ENCODE results near the gene FBRSL1.

FBRSL1 gene

GRCh38 chr12:132548430-132549058 is 58.6 kb downstream of the FBRSL1 start:
- Histone ChIP-seq H3K79me2 (ENCODE audit: control insufficient read depth, insufficient read depth, low read length, unreplicated experiment) (no peaks in the 10 kb centered on the region), H3K4me3 (ENCODE audit: low read depth, low read length) (no peak overlapping the region), H3K27ac (ENCODE audit: low read depth, low read length) (no peak overlapping the region), H3K36me3 (ENCODE audit: insufficient read depth, low read length) (no peaks in the 10 kb centered on the region), H3K27me3 (ENCODE audit: insufficient read depth, low read length) (no peaks in the 10 kb centered on the region), H2AFZ (ENCODE audit: low read length, unreplicated experiment) (no peak overlapping the region), H3K4me1 (ENCODE audit: control insufficient read depth, insufficient read depth, low read length, unreplicated experiment) (no peaks in the 10 kb centered on the region)

- H3K79me2 ChIP-seq (ENCODE audit: control insufficient read depth, insufficient read depth, low read length, unreplicated experiment) = no peaks in the 10 kb centered on the region
- H2AFZ ChIP-seq (ENCODE audit: low read length, unreplicated experiment) = no peak overlapping the region
- no peak overlapping the region for H3K4me3 ChIP-seq (ENCODE audit: low read depth, low read length)
- no peak overlapping the region for H3K27ac ChIP-seq (ENCODE audit: low read depth, low read length)
- H3K36me3 ChIP-seq (ENCODE audit: insufficient read depth, low read length) = no peaks in the 10 kb centered on the region
- H3K27me3 ChIP-seq (ENCODE audit: insufficient read depth, low read length) = no peaks in the 10 kb centered on the region
- no peaks in the 10 kb centered on the region for H3K4me1 ChIP-seq (ENCODE audit: control insufficient read depth, insufficient read depth, low read length, unreplicated experiment)
Observed at GRCh38 chr12:132549059-132549458, 59.1 kb downstream of the FBRSL1 start.

GRCh38 chr12:132550014-132550802 is 60.3 kb downstream of the FBRSL1 start:
- Histone ChIP-seq H3K79me2 (ENCODE audit: control insufficient read depth, insufficient read depth, low read length, unreplicated experiment) (no peaks in the 10 kb centered on the region), H3K4me1 (ENCODE audit: control insufficient read depth, insufficient read depth, low read length, unreplicated experiment) (no peaks in the 10 kb centered on the region), H3K27ac (ENCODE audit: low read depth, low read length) (no peak overlapping the region), H3K36me3 (ENCODE audit: insufficient read depth, low read length) (no peaks in the 10 kb centered on the region), H3K4me3 (ENCODE audit: low read depth, low read length) (no peak overlapping the region), H2AFZ (ENCODE audit: low read length, unreplicated experiment) (no peak overlapping the region), H3K27me3 (ENCODE audit: insufficient read depth, low read length) (no peaks in the 10 kb centered on the region)

GRCh38 chr12:132550830-132551640 is 61.1 kb downstream of the FBRSL1 start:
- H3K4me3 ChIP-seq (ENCODE audit: low read depth, low read length) = no peak overlapping the region

GRCh38 chr12:132551641-132552031 is 61.7 kb downstream of the FBRSL1 start:
- Histone ChIP-seq H2AFZ (ENCODE audit: low read length, unreplicated experiment) (no peak overlapping the region), H3K36me3 (ENCODE audit: insufficient read depth, low read length) (no peaks in the 10 kb centered on the region), H3K4me1 (ENCODE audit: control insufficient read depth, insufficient read depth, low read length, unreplicated experiment) (no peaks in the 10 kb centered on the region), H3K27ac (ENCODE audit: low read depth, low read length) (no peak overlapping the region), H3K27me3 (ENCODE audit: insufficient read depth, low read length) (no peaks in the 10 kb centered on the region), H3K4me3 (ENCODE audit: low read depth, low read length) (no peak overlapping the region), H3K79me2 (ENCODE audit: control insufficient read depth, insufficient read depth, low read length, unreplicated experiment) (no peaks in the 10 kb centered on the region)

More at GRCh38 chr12:132550830-132551640, 61.1 kb downstream of the FBRSL1 start:
- no peaks in the 10 kb centered on the region for H3K4me1 ChIP-seq (ENCODE audit: control insufficient read depth, insufficient read depth, low read length, unreplicated experiment)
- H3K27me3 ChIP-seq (ENCODE audit: insufficient read depth, low read length) = no peaks in the 10 kb centered on the region
- no peak overlapping the region for H3K27ac ChIP-seq (ENCODE audit: low read depth, low read length)
- no peaks in the 10 kb centered on the region for H3K36me3 ChIP-seq (ENCODE audit: insufficient read depth, low read length)
- H2AFZ ChIP-seq (ENCODE audit: low read length, unreplicated experiment) = no peak overlapping the region
- H3K79me2 ChIP-seq (ENCODE audit: control insufficient read depth, insufficient read depth, low read length, unreplicated experiment) = no peaks in the 10 kb centered on the region

- no peaks in the 10 kb centered on the region for H3K27me3 ChIP-seq (ENCODE audit: insufficient read depth, low read length)
- no peaks in the 10 kb centered on the region for H3K4me1 ChIP-seq (ENCODE audit: control insufficient read depth, insufficient read depth, low read length, unreplicated experiment)
- no peaks in the 10 kb centered on the region for H3K79me2 ChIP-seq (ENCODE audit: control insufficient read depth, insufficient read depth, low read length, unreplicated experiment)
- H2AFZ ChIP-seq (ENCODE audit: low read length, unreplicated experiment) = no peak overlapping the region
- no peaks in the 10 kb centered on the region for H3K36me3 ChIP-seq (ENCODE audit: insufficient read depth, low read length)
- no peak overlapping the region for H3K4me3 ChIP-seq (ENCODE audit: low read depth, low read length)
- no peak overlapping the region for H3K27ac ChIP-seq (ENCODE audit: low read depth, low read length)
Observed at GRCh38 chr12:132554845-132555630, 65.1 kb downstream of the FBRSL1 start.

GRCh38 chr12:132555686-132556085 is 65.7 kb downstream of the FBRSL1 start:
- H3K27ac ChIP-seq (ENCODE audit: low read depth, low read length) = no peak overlapping the region
- H3K4me3 ChIP-seq (ENCODE audit: low read depth, low read length) = no peak overlapping the region
- H3K36me3 ChIP-seq (ENCODE audit: insufficient read depth, low read length) = no peaks in the 10 kb centered on the region
- no peaks in the 10 kb centered on the region for H3K27me3 ChIP-seq (ENCODE audit: insufficient read depth, low read length)
- H2AFZ ChIP-seq (ENCODE audit: low read length, unreplicated experiment) = no peak overlapping the region
- H3K4me1 ChIP-seq (ENCODE audit: control insufficient read depth, insufficient read depth, low read length, unreplicated experiment) = no peaks in the 10 kb centered on the region
- no peaks in the 10 kb centered on the region for H3K79me2 ChIP-seq (ENCODE audit: control insufficient read depth, insufficient read depth, low read length, unreplicated experiment)

GRCh38 chr12:132556216-132556615 is 66.3 kb downstream of the FBRSL1 start:
- Histone ChIP-seq H3K27ac (ENCODE audit: low read depth, low read length) (no peak overlapping the region), H3K27me3 (ENCODE audit: insufficient read depth, low read length) (no peaks in the 10 kb centered on the region), H3K79me2 (ENCODE audit: control insufficient read depth, insufficient read depth, low read length, unreplicated experiment) (no peaks in the 10 kb centered on the region), H2AFZ (ENCODE audit: low read length, unreplicated experiment) (no peak overlapping the region), H3K4me1 (ENCODE audit: control insufficient read depth, insufficient read depth, low read length, unreplicated experiment) (no peaks in the 10 kb centered on the region), H3K36me3 (ENCODE audit: insufficient read depth, low read length) (no peaks in the 10 kb centered on the region), H3K4me3 (ENCODE audit: low read depth, low read length) (no peak overlapping the region)

GRCh38 chr12:132556801-132557200 is 66.8 kb downstream of the FBRSL1 start:
- no peak overlapping the region for H3K4me3 ChIP-seq (ENCODE audit: low read depth, low read length)
- H3K27ac ChIP-seq (ENCODE audit: low read depth, low read length) = no peak overlapping the region
- no peaks in the 10 kb centered on the region for H3K27me3 ChIP-seq (ENCODE audit: insufficient read depth, low read length)
- no peak overlapping the region for H2AFZ ChIP-seq (ENCODE audit: low read length, unreplicated experiment)
- no peaks in the 10 kb centered on the region for H3K4me1 ChIP-seq (ENCODE audit: control insufficient read depth, insufficient read depth, low read length, unreplicated experiment)
- peaks cover 4% of the 10 kb centered on the region for H3K79me2 ChIP-seq (ENCODE audit: control insufficient read depth, insufficient read depth, low read length, unreplicated experiment)
- H3K36me3 ChIP-seq (ENCODE audit: insufficient read depth, low read length) = no peaks in the 10 kb centered on the region

GRCh38 chr12:132557291-132558015 is 67.5 kb downstream of the FBRSL1 start:
- Histone ChIP-seq H3K27me3 (ENCODE audit: insufficient read depth, low read length) (no peaks in the 10 kb centered on the region), H3K79me2 (ENCODE audit: control insufficient read depth, insufficient read depth, low read length, unreplicated experiment) (peaks cover 4% of the 10 kb centered on the region), H2AFZ (ENCODE audit: low read length, unreplicated experiment) (no peak overlapping the region), H3K4me3 (ENCODE audit: low read depth, low read length) (no peak overlapping the region), H3K36me3 (ENCODE audit: insufficient read depth, low read length) (no peaks in the 10 kb centered on the region), H3K4me1 (ENCODE audit: control insufficient read depth, insufficient read depth, low read length, unreplicated experiment) (no peaks in the 10 kb centered on the region), H3K27ac (ENCODE audit: low read depth, low read length) (no peak overlapping the region)

All from ACC112 (cell line).